Thoracic aorta (tissue), 2 donors: Measurements from ENCODE around the gene GDPD4. TPM values are rescaled to one million over a fixed set of nuclear protein-coding genes. Genes with fewer than 3 reads are reported as not detected.

Experiments
- ATAC-seq: fragments of 150-250 bp; one replicate; pipeline ENCODE4 v1.8.0; 2017; ENCODE audit warnings: low read depth; ENCODE audit not compliant: insufficient number of reproducible peaks, low FRiP score
- DNase-seq: peaks from one replicate; pipeline ENCODE4 v3.0.0-alpha.2; 2020; ENCODE audit warnings: low spot score
- H3K27ac ChIP-seq, 2 donors: fragments of 200-600 bp; sonication (generic); 1 replicate in 1 of 2; 2 replicates in 1 of 2; pipeline ENCODE4 v1.5.1; 2016; ENCODE audit warnings: mild to moderate bottlenecking in 2 of 2, moderate library complexity in 2 of 2
- H3K27me3 ChIP-seq: fragments of 200-600 bp; sonication (generic); replicated peaks from 2 replicates; pipeline ENCODE4 v1.6.0; 2016; ENCODE audit warnings: mild to moderate bottlenecking; ENCODE audit not compliant: insufficient read depth
- H3K36me3 ChIP-seq: fragments of 200-600 bp; sonication (generic); one replicate; pipeline ENCODE4 v1.5.1; 2016
- H3K4me1 ChIP-seq, 2 donors: fragments of 200-600 bp; sonication (generic); 1 replicate in 1 of 2; 2 replicates in 1 of 2; pipeline versions ENCODE4 v1.5.1 to v1.6.0; 2016; ENCODE audit warnings: low read depth in 2 of 2, mild to moderate bottlenecking in 1 of 2; ENCODE audit not compliant: control insufficient read depth in 1 of 2
- H3K4me3 ChIP-seq: fragments of 200-600 bp; sonication (generic); 2 replicates; pipeline ENCODE4 v1.5.1; 2016; ENCODE audit warnings: mild to moderate bottlenecking
- H3K9me3 ChIP-seq: fragments of 200-600 bp; sonication (generic); 2 replicates; pipeline ENCODE4 v1.5.1; 2016
- CTCF ChIP-seq: fragments of 200-600 bp; sonication (generic); IDR thresholded peaks from one replicate; pipeline ENCODE4 v1.5.1; 2019; ENCODE audit warnings: antibody characterized with exemption
- total RNA-seq, 2 donors: library from RNA; depleted of rRNA; stranded (reverse); fragments of >200 nt; gene quantifications; one replicate each; pipeline versions ENCODE4 v1.1.0 to v1.2.3, GENCODE V29; 2016

GDPD4 gene
- total RNA-seq, 2 donors from 2014 or later, result not detected

- DNase-seq (no peak), ATAC-seq (no peak)
- H3K9me3 ChIP-seq, result no peaks in the 10 kb centered on the region
- H3K4me3 ChIP-seq, result no peak overlapping the region
- TF ChIP-seq CTCF, result no peak
- no peaks in the 10 kb centered on the region for H3K36me3 ChIP-seq
- H3K27me3 ChIP-seq, result no peaks in the 10 kb centered on the region
- H3K27ac ChIP-seq, result no peak overlapping the region
- no peaks in the 10 kb centered on the region for H3K4me1 ChIP-seq
Observed at GRCh38 chr11:77244277-77245027, 57.0 kb downstream of the GDPD4 start.

- DNase-seq (no peak), ATAC-seq (no peak)
- TF ChIP-seq CTCF, result no peak
Observed at GRCh38 chr11:77236901-77237300, 64.6 kb downstream of the GDPD4 start.

GRCh38 chr11:77233011-77233410 lies 68.5 kb downstream of the GDPD4 start:
- Histone ChIP-seq H3K27ac (no peak overlapping the region), H3K4me3 (no peak overlapping the region), H3K9me3 (no peaks in the 10 kb centered on the region), H3K27me3 (no peaks in the 10 kb centered on the region), H3K36me3 (no peaks in the 10 kb centered on the region), H3K4me1 (no peaks in the 10 kb centered on the region)
- no peak for TF ChIP-seq CTCF
- ATAC-seq, result no peak
- no peak for DNase-seq

More at GRCh38 chr11:77236901-77237300, 64.6 kb downstream of the GDPD4 start:
- no peak overlapping the region for H3K27ac ChIP-seq
- H3K9me3 ChIP-seq, result no peaks in the 10 kb centered on the region
- no peak overlapping the region for H3K4me3 ChIP-seq
- no peaks in the 10 kb centered on the region for H3K36me3 ChIP-seq
- no peaks in the 10 kb centered on the region for H3K27me3 ChIP-seq
- no peaks in the 10 kb centered on the region for H3K4me1 ChIP-seq

- H3K27me3 ChIP-seq, result no peaks in the 10 kb centered on the region
- ATAC-seq (no peak), DNase-seq (no peak)
- TF ChIP-seq CTCF, result no peak
- H3K36me3 ChIP-seq, result no peaks in the 10 kb centered on the region
- H3K4me1 ChIP-seq, result no peaks in the 10 kb centered on the region
- no peaks in the 10 kb centered on the region for H3K9me3 ChIP-seq
- no peak overlapping the region for H3K4me3 ChIP-seq
- no peak overlapping the region for H3K27ac ChIP-seq
Observed at GRCh38 chr11:77232242-77232641, 69.2 kb downstream of the GDPD4 start.

GRCh38 chr11:77231800-77232199 lies 69.7 kb downstream of the GDPD4 start:
- no peak for DNase-seq
- no peaks in the 10 kb centered on the region for H3K27me3 ChIP-seq
- ATAC-seq, result no peak

More at GRCh38 chr11:77231800-77232199, 69.7 kb downstream of the GDPD4 start:
- H3K9me3 ChIP-seq, result no peaks in the 10 kb centered on the region
- no peak overlapping the region for H3K27ac ChIP-seq
- H3K4me1 ChIP-seq, result no peaks in the 10 kb centered on the region
- no peak overlapping the region for H3K4me3 ChIP-seq
- TF ChIP-seq CTCF, result no peak
- no peaks in the 10 kb centered on the region for H3K36me3 ChIP-seq
